HEK293 (cell line): ENCODE data around the gene ATRNL1.

ENCODE experiments used
- CTCF ChIA-PET: fragments of 350-600 bp; formaldehyde crosslinking; extraction: SDS; loops from one replicate; lab custom pipeline; 2021; ENCODE audit warnings: antibody characterized with exemption; lab: Yijun Ruan, JAX
- POLR2A ChIA-PET: fragments of 300-600 bp; formaldehyde crosslinking; extraction: SDS; loops from one replicate; lab custom pipeline; 2020; ENCODE audit warnings: antibody characterized with exemption, inconsistent platforms; lab: Yijun Ruan, JAX
- H3K27ac ChIP-seq: fragments of 200-500 bp; sonication (Bioruptor generic); 2 replicates; pipeline ENCODE4 v1.5.1; 2014; ENCODE audit warnings: low read depth, low read length, control low read depth, inconsistent platforms; ENCODE audit errors: extremely low read depth
- H3K36me3 ChIP-seq, 2 experiments: fragments of 200-500 bp in 1 of 2; sonication (Bioruptor generic) in 1 of 2; 1 replicate in 1 of 2; 2 replicates in 1 of 2; pipeline ENCODE4 v1.5.1; 2014 to 2017; ENCODE audit warnings: inconsistent platforms in 2 of 2, low read length in 2 of 2; ENCODE audit not compliant: control insufficient read depth in 2 of 2, insufficient read depth in 1 of 2
- H3K4me1 ChIP-seq: fragments of 200-500 bp; sonication (Bioruptor generic); 2 replicates; pipeline ENCODE4 v1.5.1; 2014; ENCODE audit warnings: mild to moderate bottlenecking, low read length, inconsistent platforms; ENCODE audit not compliant: control insufficient read depth, insufficient read depth
- H3K4me3 ChIP-seq: 2 replicates; pipeline ENCODE4 v1.5.1; 2011; ENCODE audit warnings: low read depth, mild to moderate bottlenecking, control low read depth, low read length, moderate library complexity
- H3K9me3 ChIP-seq: fragments of 200-500 bp; sonication (Bioruptor generic); 2 replicates; pipeline ENCODE4 v1.5.1; 2014; ENCODE audit warnings: low read depth, low read length, inconsistent platforms; ENCODE audit not compliant: control insufficient read depth, insufficient read depth
- BCL11A ChIP-seq: fragments of 450-650 bp; formaldehyde crosslinking; IDR thresholded peaks from 2 replicates; pipeline ENCODE4 v1.5.1; 2016; ENCODE audit warnings: low read depth, missing biosample characterization, missing genetic modification characterization
- GFI1B ChIP-seq: fragments of 450-650 bp; formaldehyde crosslinking; IDR thresholded peaks from 2 replicates; pipeline ENCODE4 v1.5.1; 2016; ENCODE audit warnings: missing biosample characterization, missing genetic modification characterization
- KLF8 ChIP-seq: fragments of 450-650 bp; formaldehyde crosslinking; IDR thresholded peaks from 2 replicates; pipeline ENCODE4 v1.5.1; 2016; ENCODE audit warnings: missing biosample characterization, missing genetic modification characterization
- SCRT2 ChIP-seq: fragments of 450-650 bp; formaldehyde crosslinking; IDR thresholded peaks from 2 replicates; pipeline ENCODE4 v1.5.1; 2016; ENCODE audit warnings: missing biosample characterization, missing genetic modification characterization
- ZBTB48 ChIP-seq: fragments of 450-650 bp; formaldehyde crosslinking; IDR thresholded peaks from 2 replicates; pipeline ENCODE4 v1.5.1; 2016; ENCODE audit warnings: missing biosample characterization, missing genetic modification characterization
- ZBTB6 ChIP-seq: fragments of 450-650 bp; formaldehyde crosslinking; IDR thresholded peaks from 2 replicates; pipeline ENCODE4 v1.5.1; 2017; ENCODE audit warnings: missing biosample characterization, missing genetic modification characterization
- ZEB2 ChIP-seq: fragments of 450-650 bp; formaldehyde crosslinking; IDR thresholded peaks from 2 replicates; pipeline ENCODE4 v1.5.1; 2016; ENCODE audit warnings: missing biosample characterization, missing genetic modification characterization
- ZNF146 ChIP-seq: fragments of 450-650 bp; formaldehyde crosslinking; IDR thresholded peaks from 2 replicates; pipeline ENCODE4 v1.5.1; 2016; ENCODE audit warnings: missing biosample characterization, missing genetic modification characterization
- ZNF311 ChIP-seq: fragments of 450-650 bp; formaldehyde crosslinking; IDR thresholded peaks from 2 replicates; pipeline ENCODE4 v1.5.1; 2017; ENCODE audit warnings: missing biosample characterization, missing genetic modification characterization, borderline replicate concordance
- ZNF391 ChIP-seq: fragments of 450-650 bp; formaldehyde crosslinking; IDR thresholded peaks from 2 replicates; pipeline ENCODE4 v1.5.1; 2016; ENCODE audit warnings: low read depth, missing biosample characterization, missing genetic modification characterization, borderline replicate concordance
- ZNF624 ChIP-seq: fragments of 450-650 bp; formaldehyde crosslinking; IDR thresholded peaks from 2 replicates; pipeline ENCODE4 v1.5.1; 2017; ENCODE audit warnings: missing biosample characterization, missing genetic modification characterization
- ZNF670 ChIP-seq: fragments of 450-650 bp; formaldehyde crosslinking; IDR thresholded peaks from 2 replicates; pipeline ENCODE4 v1.5.1; 2016; ENCODE audit warnings: missing biosample characterization, missing genetic modification characterization, low read depth
- ZNF677 ChIP-seq: fragments of 450-650 bp; IDR thresholded peaks from 2 replicates; pipeline ENCODE4 v1.5.0; 2018; ENCODE audit warnings: missing biosample characterization, mild to moderate bottlenecking, missing genetic modification characterization, moderate library complexity
- ZNF707 ChIP-seq: fragments of 450-650 bp; formaldehyde crosslinking; IDR thresholded peaks from 2 replicates; pipeline ENCODE4 v1.5.1; 2016; ENCODE audit warnings: missing biosample characterization, missing genetic modification characterization
- ZNF785 ChIP-seq: fragments of 450-650 bp; formaldehyde crosslinking; IDR thresholded peaks from 2 replicates; pipeline ENCODE4 v1.5.1; 2016; ENCODE audit warnings: missing biosample characterization, missing genetic modification characterization
- TF ChIP-seq, protein P1 (sequence below): fragments of 450-650 bp; formaldehyde crosslinking; IDR thresholded peaks from 2 replicates; pipeline ENCODE4 v1.5.1; 2017; ENCODE audit warnings: missing biosample characterization, missing genetic modification characterization
- TF ChIP-seq, protein P2 (sequence below): fragments of 450-650 bp; formaldehyde crosslinking; IDR thresholded peaks from 2 replicates; pipeline ENCODE4 v1.5.1; 2016; ENCODE audit warnings: missing biosample characterization, missing genetic modification characterization

Gene ATRNL1

GRCh38 chr10:115422624-115423023 is 329.5 kb downstream of the ATRNL1 start:
- H3K27ac ChIP-seq: no peak overlapping the region
- TF ChIP-seq BCL11A (no peak), KLF8 (no peak), ZNF624 (tag by site-specific recombination) (no peak), GFI1B (tag by site-specific recombination) (no peak), ZNF391 (no peak), ZBTB48 (tag by site-specific recombination) (no peak), ZBTB6 (no peak)
- TF ChIP-seq, protein P1, sequence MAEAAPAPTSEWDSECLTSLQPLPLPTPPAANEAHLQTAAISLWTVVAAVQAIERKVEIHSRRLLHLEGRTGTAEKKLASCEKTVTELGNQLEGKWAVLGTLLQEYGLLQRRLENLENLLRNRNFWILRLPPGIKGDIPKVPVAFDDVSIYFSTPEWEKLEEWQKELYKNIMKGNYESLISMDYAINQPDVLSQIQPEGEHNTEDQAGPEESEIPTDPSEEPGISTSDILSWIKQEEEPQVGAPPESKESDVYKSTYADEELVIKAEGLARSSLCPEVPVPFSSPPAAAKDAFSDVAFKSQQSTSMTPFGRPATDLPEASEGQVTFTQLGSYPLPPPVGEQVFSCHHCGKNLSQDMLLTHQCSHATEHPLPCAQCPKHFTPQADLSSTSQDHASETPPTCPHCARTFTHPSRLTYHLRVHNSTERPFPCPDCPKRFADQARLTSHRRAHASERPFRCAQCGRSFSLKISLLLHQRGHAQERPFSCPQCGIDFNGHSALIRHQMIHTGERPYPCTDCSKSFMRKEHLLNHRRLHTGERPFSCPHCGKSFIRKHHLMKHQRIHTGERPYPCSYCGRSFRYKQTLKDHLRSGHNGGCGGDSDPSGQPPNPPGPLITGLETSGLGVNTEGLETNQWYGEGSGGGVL (tag by site-specific recombination): no peak
- TF ChIP-seq, protein P2, sequence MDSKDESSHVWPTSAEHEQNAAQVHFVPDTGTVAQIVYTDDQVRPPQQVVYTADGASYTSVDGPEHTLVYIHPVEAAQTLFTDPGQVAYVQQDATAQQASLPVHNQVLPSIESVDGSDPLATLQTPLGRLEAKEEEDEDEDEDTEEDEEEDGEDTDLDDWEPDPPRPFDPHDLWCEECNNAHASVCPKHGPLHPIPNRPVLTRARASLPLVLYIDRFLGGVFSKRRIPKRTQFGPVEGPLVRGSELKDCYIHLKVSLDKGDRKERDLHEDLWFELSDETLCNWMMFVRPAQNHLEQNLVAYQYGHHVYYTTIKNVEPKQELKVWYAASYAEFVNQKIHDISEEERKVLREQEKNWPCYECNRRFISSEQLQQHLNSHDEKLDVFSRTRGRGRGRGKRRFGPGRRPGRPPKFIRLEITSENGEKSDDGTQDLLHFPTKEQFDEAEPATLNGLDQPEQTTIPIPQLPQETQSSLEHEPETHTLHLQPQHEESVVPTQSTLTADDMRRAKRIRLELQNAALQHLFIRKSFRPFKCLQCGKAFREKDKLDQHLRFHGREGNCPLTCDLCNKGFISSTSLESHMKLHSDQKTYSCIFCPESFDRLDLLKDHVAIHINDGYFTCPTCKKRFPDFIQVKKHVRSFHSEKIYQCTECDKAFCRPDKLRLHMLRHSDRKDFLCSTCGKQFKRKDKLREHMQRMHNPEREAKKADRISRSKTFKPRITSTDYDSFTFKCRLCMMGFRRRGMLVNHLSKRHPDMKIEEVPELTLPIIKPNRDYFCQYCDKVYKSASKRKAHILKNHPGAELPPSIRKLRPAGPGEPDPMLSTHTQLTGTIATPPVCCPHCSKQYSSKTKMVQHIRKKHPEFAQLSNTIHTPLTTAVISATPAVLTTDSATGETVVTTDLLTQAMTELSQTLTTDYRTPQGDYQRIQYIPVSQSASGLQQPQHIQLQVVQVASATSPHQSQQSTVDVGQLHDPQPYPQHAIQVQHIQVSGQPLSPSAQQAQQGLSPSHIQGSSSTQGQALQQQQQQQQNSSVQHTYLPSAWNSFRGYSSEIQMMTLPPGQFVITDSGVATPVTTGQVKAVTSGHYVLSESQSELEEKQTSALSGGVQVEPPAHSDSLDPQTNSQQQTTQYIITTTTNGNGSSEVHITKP (tag by site-specific recombination): no peak
- H3K9me3 ChIP-seq: no peaks in the 10 kb centered on the region
- ChIA-PET CTCF (no interaction called here), POLR2A (no interaction called here)
- H3K4me1 ChIP-seq: no peaks in the 10 kb centered on the region
- no peak overlapping the region for H3K4me3 ChIP-seq
- H3K36me3 ChIP-seq: no peaks in the 10 kb centered on the region

DNA sequence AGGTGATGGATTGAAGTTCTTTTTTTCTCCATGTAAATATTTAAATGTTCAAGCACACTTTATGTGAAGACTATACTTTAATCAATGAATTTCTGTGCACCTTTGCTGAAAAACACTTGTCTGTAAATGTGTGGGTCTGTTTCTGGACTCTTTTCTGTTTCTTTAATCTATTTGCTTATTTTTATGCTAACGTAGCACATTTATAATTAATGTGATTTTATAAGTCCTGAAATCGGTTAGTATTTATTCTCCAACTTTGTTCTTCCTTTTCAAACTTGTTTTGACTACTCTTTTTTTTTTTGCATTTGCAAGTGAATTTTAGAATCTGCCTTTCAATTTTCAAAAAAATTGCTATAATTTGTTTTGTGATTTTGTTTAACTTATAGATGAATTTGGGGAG is 334.4 kb downstream of the ATRNL1 start:
- no peak overlapping the region for H3K4me3 ChIP-seq
- POLR2A ChIA-PET: no interaction called here
- H3K36me3 ChIP-seq: no peaks in the 10 kb centered on the region
- CTCF ChIA-PET: no interaction called here
- H3K27ac ChIP-seq: no peak overlapping the region
- TF ChIP-seq ZNF146 (tag by site-specific recombination) (no peak), ZNF785 (tag by site-specific recombination) (no peak), ZNF670 (no peak), KLF8 (no peak), ZNF677 (tag by site-specific recombination) (no peak), ZEB2 (tag by site-specific recombination) (no peak), ZNF311 (tag by site-specific recombination) (no peak), SCRT2 (no peak), ZNF707 (tag by site-specific recombination) (no peak)
- TF ChIP-seq, all 188 proteins: peak for 0
- Histone ChIP-seq H3K4me1 (no peaks in the 10 kb centered on the region), H3K9me3 (no peaks in the 10 kb centered on the region)
